ENCODE measurements around the gene THSD4. TPM values are rescaled to one million over a fixed set of nuclear protein-coding genes. Genes with fewer than 3 reads are reported as not detected.

THSD4 gene
- total RNA-seq, 1 experiment from 2014 or later = 29.0 TPM

DNA sequence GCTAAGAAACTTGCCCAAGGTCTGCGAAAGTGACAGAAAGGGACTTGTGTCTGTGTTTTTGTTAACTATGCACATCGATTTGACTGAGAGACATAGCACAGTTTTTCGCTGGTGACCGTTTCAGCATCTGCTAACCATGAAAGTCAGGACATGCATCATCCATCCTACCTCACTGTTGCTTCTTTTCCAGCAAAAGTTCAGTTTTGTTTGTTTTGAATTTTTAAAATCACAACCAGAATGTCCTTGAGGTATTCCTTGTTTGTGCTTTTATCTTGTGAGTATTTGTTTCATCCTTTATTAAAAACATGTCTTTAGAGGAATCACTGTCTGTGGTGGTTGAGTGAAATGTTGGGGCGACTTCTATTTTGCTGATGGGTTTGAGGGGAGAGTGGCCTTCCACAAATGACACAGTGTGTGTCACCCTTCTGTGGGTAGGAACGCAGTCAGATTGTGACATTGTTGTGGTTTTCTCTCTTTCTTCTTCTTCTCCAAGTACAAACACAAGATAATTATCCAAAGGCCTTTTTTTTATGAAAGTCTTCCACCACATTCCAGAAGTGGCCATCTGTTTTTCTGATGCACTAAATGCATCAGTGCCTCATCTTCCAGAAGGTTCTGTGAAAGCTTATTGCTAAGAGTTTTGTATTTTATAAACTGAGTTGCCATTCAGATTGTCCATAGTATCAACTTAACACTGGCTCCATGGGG, 480.7 kb downstream of the THSD4 start:
- no peak for ATAC-seq
- no peak for DNase-seq
- H3K79me2 ChIP-seq (ENCODE audit: low read length) = no peaks in the 10 kb centered on the region
- no peak overlapping the region for H3K9ac ChIP-seq (ENCODE audit: low read length)
- H3K9me2 ChIP-seq (replicated peaks; ENCODE audit: low read length) = no peaks in the 10 kb centered on the region
- no peak overlapping the region for H3K4me3 ChIP-seq (ENCODE audit: low read length)
- H3K9me3 ChIP-seq (ENCODE audit: low read length) = no peaks in the 10 kb centered on the region
- no peak overlapping the region for H2AFZ ChIP-seq (ENCODE audit: low read length)
- BruUV-seq (replicated peaks) = no TSS peak
- H3F3A ChIP-seq (ENCODE audit: low read length, unreplicated experiment) = no peaks in the 10 kb centered on the region
- no peaks in the 10 kb centered on the region for H3K36me3 ChIP-seq (ENCODE audit: low read depth, low read length)
- POLR2A ChIA-PET (ENCODE audit: unreplicated experiment) = no interaction called here
- TF ChIP-seq EZH2phosphoT487 (IDR thresholded peaks at IDR 0.05; ENCODE audit: borderline replicate concordance, low read length) (no peak), CTCF (conservative IDR thresholded peaks at IDR 0.05; ENCODE audit: low read depth, low read length) (no peak), EZH2 (IDR thresholded peaks at IDR 0.05; ENCODE audit: low read length, unreplicated experiment) (no peak)
- no peaks in the 10 kb centered on the region for H4K20me1 ChIP-seq (ENCODE audit: low read length)
- H3K4me1 ChIP-seq (ENCODE audit: insufficient read depth, low read length) = no peaks in the 10 kb centered on the region
- H3K4me2 ChIP-seq (ENCODE audit: low read length) = no peak overlapping the region
- CTCF ChIA-PET = no interaction called here
- intact Hi-C loops (cut with micrococcal nuclease) = no loop called here
- no peak overlapping the region for H3K27ac ChIP-seq (ENCODE audit: low read length)
- no peaks in the 10 kb centered on the region for H3K27me3 ChIP-seq (ENCODE audit: low read length)

DNA sequence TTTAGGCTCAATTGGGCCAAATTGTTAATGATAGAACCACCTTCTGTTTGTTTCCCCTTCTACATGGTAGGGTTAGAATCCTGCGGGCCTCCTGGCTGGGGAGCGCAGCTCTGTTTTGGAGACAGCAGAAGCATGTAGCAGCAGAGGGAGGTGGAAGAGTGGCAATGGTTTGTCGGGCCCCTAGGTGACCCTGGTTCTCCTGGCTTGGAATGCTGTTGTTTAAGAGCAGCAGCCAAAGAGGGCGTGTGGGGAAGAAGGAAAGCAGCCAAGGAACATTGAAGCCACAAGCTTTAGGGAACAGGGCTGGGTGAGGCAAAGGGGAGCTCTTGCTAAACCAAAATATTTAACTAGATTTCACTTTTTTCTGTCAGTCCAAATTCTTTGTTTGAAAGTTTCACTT, 481.4 kb downstream of the THSD4 start:
- no peak overlapping the region for H3K4me3 ChIP-seq (ENCODE audit: low read length)
- POLR2A ChIA-PET (ENCODE audit: unreplicated experiment) = no interaction called here
- H2AFZ ChIP-seq (ENCODE audit: low read length) = no peak overlapping the region
- H3F3A ChIP-seq (ENCODE audit: low read length, unreplicated experiment) = no peaks in the 10 kb centered on the region
- H3K36me3 ChIP-seq (ENCODE audit: low read depth, low read length) = no peaks in the 10 kb centered on the region
- H3K9me3 ChIP-seq (ENCODE audit: low read length) = no peaks in the 10 kb centered on the region
- H3K4me1 ChIP-seq (ENCODE audit: insufficient read depth, low read length) = no peaks in the 10 kb centered on the region
- DNase-seq = no peak
- no peak overlapping the region for H3K9ac ChIP-seq (ENCODE audit: low read length)
- ATAC-seq = no peak
- no TSS peak for BruUV-seq (replicated peaks)
- H3K27ac ChIP-seq (ENCODE audit: low read length) = no peak overlapping the region
- CTCF ChIA-PET = no interaction called here
- no peak overlapping the region for H3K4me2 ChIP-seq (ENCODE audit: low read length)
- no peaks in the 10 kb centered on the region for H4K20me1 ChIP-seq (ENCODE audit: low read length)
- no peaks in the 10 kb centered on the region for H3K79me2 ChIP-seq (ENCODE audit: low read length)
- no peaks in the 10 kb centered on the region for H3K9me2 ChIP-seq (replicated peaks; ENCODE audit: low read length)
- no peaks in the 10 kb centered on the region for H3K27me3 ChIP-seq (ENCODE audit: low read length)
- no peak for TF ChIP-seq EZH2phosphoT487 (IDR thresholded peaks at IDR 0.05; ENCODE audit: borderline replicate concordance, low read length)
- TF ChIP-seq EZH2 (IDR thresholded peaks at IDR 0.05; ENCODE audit: low read length, unreplicated experiment) = no peak
- no peak for TF ChIP-seq CTCF (conservative IDR thresholded peaks at IDR 0.05; ENCODE audit: low read depth, low read length)
- intact Hi-C loops (cut with micrococcal nuclease) = no loop called here

GRCh38 chr15:71597126-71597525, 481.9 kb downstream of the THSD4 start:
- H3K4me3 ChIP-seq (ENCODE audit: low read length) = no peak overlapping the region
- ChIA-PET POLR2A (ENCODE audit: unreplicated experiment) (no interaction called here), CTCF (no interaction called here)
- DNase-seq (no peak), ATAC-seq (no peak)
- H4K20me1 ChIP-seq (ENCODE audit: low read length) = no peaks in the 10 kb centered on the region
- no peaks in the 10 kb centered on the region for H3K79me2 ChIP-seq (ENCODE audit: low read length)
- H2AFZ ChIP-seq (ENCODE audit: low read length) = no peak overlapping the region
- no peaks in the 10 kb centered on the region for H3K9me3 ChIP-seq (ENCODE audit: low read length)
- H3K36me3 ChIP-seq (ENCODE audit: low read depth, low read length) = no peaks in the 10 kb centered on the region
- no peak overlapping the region for H3K9ac ChIP-seq (ENCODE audit: low read length)
- no peaks in the 10 kb centered on the region for H3F3A ChIP-seq (ENCODE audit: low read length, unreplicated experiment)
- H3K4me2 ChIP-seq (ENCODE audit: low read length) = no peak overlapping the region
- H3K9me2 ChIP-seq (replicated peaks; ENCODE audit: low read length) = no peaks in the 10 kb centered on the region
- no peak for TF ChIP-seq EZH2 (IDR thresholded peaks at IDR 0.05; ENCODE audit: low read length, unreplicated experiment)
- TF ChIP-seq EZH2phosphoT487 (IDR thresholded peaks at IDR 0.05; ENCODE audit: borderline replicate concordance, low read length) = no peak
- no peak for TF ChIP-seq CTCF (conservative IDR thresholded peaks at IDR 0.05; ENCODE audit: low read depth, low read length)
- H3K4me1 ChIP-seq (ENCODE audit: insufficient read depth, low read length) = no peaks in the 10 kb centered on the region
- no peaks in the 10 kb centered on the region for H3K27me3 ChIP-seq (ENCODE audit: low read length)
- no peak overlapping the region for H3K27ac ChIP-seq (ENCODE audit: low read length)
- BruUV-seq (replicated peaks) = no TSS peak
- intact Hi-C loops (cut with micrococcal nuclease) = no loop called here
